ENCODE data around the gene CHGA.

Gene CHGA

DNA sequence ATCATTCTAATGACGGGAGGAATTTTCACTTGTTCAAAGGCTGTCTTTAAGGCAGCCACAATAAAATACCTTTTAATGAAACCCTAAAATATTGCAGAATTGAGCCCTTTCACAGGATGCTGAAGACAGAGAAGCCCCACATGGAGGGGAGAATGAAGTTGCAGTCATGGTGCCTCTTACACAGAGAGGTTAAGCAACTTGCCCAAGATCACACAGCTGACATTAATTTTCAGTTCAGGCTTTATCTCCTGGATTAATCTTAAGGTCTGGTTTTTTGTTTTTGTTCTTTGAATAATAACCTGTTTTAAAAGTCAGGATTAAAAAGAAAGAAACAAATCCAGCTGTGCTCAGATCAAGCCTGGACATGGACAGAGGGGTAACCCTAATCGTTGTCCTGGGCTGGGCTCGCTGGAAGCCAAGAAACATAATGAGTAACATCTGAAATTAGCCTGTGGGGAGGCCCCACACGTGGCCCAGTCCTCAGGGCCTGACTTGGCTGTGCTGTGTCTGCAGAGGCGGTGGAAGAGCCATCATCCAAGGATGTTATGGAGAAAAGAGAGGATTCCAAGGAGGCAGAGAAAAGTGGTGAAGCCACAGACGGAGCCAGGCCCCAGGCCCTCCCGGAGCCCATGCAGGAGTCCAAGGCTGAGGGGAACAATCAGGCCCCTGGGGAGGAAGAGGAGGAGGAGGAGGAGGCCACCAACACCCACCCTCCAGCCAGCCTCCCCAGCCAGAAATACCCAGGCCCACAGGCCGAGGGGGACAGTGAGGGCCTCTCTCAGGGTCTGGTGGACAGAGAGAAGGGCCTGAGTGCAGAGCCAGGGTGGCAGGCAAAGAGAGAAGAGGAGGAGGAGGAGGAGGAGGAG lies 8.0 kb downstream of the CHGA start:
- no peak for DNase-seq (ENCODE audit: low read depth)

DNA sequence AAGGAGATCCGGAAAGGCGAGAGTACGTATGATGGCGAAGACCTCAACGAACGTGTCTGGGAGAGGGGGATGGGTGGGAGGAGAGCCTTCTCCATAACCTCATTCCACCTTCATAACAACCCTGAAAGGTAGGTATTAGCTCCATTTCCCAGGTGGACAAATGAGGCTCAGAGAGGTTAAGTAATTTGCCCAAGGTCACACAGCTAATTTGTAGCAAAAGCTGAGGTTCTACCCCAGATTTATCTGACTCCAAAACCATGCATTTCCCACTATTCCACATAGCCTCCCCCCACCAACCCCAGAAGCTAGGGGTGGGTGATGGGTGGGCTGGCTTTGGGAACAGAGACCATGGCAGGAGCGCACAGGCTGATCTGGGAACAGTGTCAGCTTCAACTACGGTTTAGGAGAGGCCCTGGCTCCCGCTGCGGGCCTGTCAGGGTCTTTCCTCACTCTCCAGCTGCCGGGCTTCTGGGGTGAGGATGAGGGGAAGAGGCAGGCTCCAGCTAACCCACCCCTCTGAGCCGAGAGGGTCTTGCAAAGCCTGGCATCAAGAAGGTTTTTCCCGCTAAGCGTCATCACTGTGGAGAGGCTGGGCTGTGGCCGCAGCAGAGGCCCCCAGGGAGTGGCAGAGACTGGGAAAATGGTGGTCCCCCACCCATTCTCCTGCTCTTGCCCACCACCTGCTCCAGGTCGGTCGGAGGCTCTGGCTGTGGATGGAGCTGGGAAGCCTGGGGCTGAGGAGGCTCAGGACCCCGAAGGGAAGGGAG lies 8.9 kb downstream of the CHGA start:
- no peak for DNase-seq (ENCODE audit: low read depth)

DNA sequence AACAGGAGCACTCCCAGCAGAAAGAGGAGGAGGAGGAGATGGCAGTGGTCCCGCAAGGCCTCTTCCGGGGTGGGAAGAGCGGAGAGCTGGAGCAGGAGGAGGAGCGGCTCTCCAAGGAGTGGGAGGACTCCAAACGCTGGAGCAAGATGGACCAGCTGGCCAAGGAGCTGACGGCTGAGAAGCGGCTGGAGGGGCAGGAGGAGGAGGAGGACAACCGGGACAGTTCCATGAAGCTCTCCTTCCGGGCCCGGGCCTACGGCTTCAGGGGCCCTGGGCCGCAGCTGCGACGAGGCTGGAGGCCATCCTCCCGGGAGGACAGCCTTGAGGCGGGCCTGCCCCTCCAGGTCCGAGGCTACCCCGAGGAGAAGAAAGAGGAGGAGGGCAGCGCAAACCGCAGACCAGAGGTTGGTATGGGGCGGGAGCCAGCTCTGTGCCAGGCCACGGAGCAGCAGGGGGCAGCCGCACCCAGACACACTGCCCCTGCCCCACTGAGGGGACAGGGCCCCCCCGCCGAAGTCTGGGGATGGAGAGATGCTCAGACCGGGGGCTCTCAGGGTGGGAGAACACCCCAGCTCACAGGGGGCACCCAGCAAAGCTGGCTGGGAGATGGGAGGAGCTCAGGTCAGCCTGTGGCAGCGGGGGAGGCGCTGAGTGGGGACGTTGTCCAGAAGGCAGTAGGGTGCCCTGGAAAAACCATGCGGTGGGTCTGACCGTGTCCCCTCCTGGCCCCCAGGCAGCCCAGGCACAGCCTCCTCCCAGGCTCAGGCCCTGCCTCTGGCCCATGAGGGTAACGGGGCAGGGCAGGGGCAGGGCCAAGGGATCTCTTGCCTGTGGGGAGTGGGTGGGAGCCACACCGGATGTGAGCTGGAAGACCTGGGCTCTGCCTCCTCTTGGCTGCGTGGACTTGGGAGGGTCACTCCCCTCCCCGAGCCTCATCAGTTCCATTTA lies 9.8 kb downstream of the CHGA start:
- no peak for DNase-seq (ENCODE audit: low read depth)

DNA sequence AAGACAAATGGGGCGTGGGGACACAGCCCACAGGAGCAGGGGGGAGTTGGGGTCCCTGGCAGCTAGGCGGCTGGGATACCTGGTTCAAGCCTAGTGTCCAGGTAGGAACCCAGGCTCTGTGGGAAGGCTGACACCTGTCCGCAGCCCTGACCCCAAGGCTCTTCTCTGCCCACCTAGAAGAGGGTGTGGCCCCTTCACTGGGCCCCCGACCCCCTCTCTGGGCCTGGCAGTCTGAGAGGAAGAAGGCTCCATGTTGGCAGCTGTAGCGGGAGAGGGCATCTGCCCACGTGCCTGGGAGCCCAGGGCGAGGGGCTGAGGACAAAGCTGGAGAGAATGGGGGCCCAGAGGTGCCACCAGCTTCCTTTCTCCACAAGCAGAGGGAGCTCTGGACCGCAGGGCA lies 10.5 kb downstream of the CHGA start:
- no peak for DNase-seq (ENCODE audit: low read depth)

DNA sequence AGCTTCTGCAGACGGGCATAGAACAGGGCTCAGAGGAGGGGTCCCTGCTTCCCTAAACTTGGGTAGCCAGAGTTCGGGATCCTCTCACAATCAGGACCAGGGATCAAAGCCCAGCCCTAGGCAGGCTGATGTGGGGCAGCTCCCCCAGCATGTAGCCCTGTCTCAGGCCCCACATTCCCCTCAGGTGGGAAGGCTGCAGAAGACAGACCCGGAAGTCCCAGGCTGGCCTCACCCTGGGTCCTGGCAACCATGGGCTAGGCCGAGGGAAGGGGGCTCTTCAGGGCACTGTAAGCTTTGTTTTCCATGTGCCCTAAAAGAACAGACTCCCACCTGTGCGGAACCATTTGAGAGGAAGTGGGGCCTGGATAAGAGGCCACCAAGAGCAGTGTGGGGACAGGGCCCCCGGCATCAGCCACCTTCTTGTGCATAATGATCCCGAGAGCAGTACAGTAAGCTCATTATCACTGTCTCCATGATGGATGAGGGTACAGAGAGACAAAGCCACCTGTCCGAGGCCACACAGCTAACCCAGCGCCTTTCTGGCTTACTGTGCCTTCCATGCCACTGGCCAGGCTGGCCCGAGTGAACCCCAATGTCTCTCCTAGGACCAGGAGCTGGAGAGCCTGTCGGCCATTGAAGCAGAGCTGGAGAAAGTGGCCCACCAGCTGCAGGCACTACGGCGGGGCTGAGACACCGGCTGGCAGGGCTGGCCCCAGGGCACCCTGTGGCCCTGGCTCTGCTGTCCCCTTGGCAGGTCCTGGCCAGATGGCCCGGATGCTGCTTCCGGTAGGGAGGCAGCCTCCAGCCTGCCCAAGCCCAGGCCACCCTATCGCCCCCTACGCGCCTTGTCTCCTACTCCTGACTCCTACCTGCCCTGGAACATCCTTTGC lies 11.5 kb downstream of the CHGA start:
- no peak for DNase-seq (ENCODE audit: low read depth)

DNA sequence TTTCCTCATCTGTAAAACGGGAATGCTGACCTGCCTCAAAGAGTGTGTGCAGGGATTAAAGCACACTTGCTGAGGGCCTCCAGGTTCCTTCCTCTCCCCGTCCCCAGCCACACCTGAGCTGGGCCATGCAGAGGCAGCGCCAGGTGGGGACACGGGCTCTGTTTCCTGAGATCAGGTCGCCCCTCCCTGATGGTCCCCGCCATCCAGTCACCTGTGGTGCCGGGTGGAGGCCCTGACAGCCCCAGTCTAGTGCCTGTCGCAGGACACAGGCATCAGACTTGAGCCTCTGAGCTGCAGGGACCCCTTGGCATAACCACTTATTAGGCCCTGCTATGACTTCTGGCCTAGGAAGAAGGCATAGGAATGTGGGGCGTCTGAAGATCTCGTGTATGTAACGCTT lies 12.5 kb downstream of the CHGA start:
- DNase-seq (ENCODE audit: low read depth) = no peak

DNA sequence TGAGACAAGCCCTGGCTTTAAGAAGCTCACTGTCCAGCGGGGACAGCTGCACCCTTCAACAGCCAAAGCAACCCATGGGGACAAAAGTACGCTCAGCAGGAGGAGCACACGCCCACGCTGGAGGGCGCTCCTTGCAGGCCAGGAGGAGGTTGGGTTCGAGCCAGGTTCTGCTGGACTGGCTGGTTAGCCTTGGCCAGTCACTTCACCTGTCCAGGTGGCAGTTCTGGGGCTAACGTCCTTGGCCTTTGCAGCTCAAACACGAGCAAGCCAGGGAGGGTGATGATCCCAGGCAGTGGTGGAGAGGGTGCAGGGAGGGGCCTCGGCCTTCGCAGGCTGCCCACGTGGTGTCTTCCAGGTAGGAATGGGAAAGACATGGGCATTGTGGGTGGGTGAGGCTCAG lies 13.1 kb downstream of the CHGA start:
- DNase-seq (ENCODE audit: low read depth) = no peak

DNA sequence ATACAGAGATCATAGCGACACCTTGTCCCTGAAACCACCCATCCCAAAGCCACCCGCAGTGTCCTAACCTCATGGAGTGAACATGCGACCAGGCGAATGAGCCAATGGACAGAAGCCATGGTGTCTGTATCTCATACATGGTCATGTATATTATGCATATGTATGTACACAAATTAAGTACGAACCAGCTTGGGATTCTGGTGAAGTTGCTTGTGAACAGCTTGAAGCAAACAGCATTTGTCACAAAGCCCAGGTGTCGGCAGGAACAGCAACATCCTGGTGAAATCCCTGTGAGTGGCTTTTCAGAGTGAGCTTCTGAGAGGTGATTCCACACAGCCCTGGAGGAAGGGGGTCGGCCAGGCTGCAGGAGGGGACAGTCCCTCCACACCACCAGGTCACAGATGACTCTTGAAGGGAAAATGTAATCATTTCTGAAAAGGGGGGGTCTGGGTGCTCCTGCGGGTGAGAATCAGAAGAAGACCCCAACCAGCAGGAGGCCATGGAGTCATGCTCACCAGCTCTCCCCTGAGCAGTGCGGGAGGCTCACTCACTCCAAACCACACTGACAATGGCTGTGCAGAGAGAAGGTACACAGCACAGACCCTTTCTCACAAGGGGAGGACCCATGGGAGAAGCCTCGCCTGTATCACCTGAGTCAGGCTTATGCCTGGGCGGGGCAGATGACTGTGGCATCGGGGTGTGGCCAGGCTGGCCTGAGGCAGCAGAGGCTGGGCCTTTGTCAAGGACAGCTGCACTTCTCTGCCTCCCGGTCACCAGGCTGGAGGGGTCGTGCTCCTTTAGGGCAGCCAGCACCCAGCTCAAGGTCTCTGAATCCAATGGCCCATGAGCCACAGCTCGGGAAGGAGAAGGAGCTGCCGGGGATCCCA lies 14.3 kb downstream of the CHGA start:
- no peak for DNase-seq (ENCODE audit: low read depth)

DNA sequence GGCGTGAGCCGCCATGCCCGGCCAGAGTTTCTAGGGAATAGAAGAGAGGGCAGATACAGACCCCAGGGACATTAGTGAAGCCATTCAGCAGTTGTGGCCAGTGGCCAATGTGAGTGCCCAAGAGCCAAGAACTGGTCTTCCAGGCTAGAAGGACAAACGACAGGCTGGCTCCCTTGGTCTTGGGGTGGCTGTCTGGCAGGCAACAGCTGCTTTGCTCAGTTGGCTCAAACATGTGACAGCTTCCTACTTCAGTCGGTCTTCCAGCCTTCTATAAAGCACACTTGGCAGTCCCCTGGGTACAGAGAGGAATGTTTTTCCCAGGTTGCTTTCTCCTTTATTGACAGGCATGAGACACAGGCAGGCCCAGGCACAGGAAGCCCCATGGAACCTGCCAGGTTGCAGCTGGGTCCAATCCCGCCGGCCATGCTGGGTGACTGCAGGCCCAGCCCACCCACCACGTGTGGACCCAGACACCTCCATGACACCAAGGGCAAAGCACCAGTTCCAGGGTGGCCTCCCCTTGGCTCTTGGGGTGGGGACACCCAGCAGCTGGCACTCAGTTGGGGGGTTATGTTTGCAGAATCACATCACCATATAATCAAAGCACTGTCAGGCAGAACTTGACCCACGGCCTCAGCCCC lies 15.4 kb downstream of the CHGA start:
- DNase-seq (ENCODE audit: low read depth) = no peak

DNA sequence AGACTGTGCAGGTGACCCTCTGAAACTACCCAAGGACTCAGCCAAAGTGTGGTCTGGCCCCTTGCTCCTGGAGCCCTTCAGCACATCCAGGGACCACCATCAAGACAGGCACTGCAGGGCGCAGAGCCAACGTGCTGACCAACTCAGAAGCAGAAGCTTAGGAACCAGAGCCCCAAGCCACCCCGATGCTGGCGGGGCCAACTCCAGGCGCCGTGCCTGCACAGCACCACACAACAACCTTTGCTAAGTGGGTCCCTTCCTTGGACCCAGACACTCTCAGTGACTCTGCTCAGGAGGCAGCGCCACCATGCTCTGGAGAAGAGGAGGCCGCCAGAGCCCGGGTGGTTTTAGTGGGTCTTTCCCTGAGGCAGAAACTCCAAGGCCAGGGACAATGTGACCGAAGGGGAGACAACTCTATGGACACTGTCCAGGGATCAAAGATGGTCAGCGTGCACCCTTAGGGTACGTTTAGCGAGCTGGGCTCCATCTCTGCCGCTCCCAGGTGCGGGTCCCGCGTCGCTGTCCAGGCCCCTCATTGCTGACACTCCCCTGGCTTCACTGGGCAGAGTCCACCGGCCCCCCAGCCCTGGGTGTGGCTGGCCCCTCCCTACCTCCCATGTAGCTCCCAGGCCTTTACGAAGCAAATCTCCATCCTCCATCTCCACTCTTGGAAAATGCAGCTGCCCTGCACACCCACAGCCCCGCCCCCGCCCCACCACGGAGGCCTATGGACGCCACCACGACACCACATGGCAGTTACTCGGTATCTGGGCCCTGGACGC lies 16.1 kb downstream of the CHGA start:
- no peak for DNase-seq (ENCODE audit: low read depth)

DNA sequence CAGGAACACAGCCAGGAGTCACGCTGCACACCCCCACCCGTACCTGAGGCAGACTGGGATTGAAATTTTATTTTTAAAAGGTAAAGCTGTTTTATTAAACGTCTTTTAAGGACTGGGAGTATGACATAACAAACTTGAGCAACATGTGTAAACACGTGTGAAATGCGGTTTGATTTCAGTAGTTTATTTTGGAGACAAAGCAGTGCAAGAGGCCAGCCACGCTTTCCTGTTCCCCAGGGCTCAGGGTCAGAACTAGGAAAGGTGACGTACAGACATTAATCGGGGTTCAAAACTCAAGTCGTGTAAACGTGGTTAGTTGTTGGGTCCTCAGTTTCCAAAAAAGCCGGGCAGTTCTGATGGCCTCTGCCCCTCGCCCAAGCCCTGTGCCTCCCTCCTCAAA lies 16.7 kb downstream of the CHGA start:
- DNase-seq (ENCODE audit: low read depth) = no peak

DNA sequence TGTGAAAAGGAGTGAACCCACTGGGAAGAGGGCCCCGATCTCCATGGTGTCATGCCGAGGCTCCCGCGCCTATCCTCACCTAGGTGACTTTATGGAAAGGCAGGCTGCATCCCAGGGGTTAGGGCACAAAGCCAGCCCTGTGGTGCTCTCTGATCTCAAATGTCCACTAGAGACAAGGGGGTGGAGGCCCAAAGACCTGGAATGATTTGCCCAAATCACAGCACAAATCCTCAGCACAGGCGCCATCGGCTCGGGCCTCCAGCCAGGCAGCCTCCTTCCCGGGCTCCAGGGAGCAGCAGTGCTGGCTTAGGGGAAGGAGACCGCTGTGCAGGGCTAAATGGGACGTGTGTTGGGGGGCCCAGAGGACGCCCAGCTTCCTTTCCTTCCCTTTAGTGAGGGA lies 17.6 kb downstream of the CHGA start:
- DNase-seq (ENCODE audit: low read depth) = no peak

DNA sequence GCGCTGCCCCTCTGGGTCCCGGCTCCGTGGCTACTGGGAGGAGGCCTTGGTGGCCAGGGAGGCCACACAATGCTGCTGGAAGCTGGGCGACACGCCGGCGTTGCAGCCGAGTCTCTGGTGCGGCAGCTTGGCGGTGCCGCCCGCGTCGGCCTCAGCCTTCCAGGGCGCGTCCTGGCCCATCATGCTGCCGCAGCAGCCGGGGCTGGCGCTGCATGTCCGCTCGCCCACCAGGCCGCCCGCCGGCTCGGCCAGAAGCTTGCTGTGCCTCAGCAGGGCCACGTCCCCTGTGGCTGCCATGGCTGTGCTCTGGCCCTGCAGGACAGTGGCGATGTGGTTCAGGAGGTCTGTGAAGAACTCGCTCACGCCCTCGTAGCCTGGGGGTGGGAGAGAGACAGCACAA lies 18.6 kb downstream of the CHGA start:
- DNase-seq (ENCODE audit: low read depth) = no peak

DNA sequence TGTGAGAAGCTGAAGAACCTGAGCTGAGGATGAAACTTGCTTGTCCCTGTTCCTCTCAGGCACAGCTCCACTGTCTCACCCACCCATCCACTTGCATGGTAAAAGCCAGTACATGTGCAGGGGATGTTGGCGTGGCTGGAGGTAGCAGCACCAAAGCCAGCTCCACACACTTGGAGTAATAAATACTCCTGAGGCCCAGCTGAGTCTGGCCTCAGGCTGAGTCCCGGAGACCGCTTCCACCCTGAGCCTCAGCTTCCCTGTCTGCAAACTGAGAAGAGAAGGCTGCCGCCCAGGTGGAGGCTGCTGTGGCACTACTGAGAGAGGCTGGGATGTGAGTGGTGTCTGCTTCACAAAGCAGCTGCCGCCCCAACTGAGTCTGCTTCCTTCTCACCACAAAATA lies 19.2 kb downstream of the CHGA start:
- no peak for DNase-seq (ENCODE audit: low read depth)

DNA sequence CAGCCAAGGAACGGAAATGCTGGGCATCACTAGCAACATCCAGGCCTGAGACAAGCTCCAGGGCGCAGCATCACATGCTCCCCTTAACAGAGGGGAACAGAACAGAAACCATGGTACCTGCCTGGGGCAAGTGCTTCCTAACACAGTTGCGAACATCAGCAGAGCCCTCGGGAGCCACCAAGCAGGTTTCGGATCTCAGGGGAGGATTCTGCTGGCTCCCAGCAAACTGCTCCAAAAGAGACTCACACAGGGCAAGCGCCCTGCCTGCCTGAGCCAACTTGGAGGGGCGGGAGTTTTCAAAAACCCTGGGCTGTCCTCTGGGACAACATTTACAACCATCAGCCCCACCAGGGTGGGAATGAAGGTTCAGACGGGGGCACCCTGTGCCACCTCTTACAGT lies 19.6 kb downstream of the CHGA start:
- no peak for DNase-seq (ENCODE audit: low read depth)

DNA sequence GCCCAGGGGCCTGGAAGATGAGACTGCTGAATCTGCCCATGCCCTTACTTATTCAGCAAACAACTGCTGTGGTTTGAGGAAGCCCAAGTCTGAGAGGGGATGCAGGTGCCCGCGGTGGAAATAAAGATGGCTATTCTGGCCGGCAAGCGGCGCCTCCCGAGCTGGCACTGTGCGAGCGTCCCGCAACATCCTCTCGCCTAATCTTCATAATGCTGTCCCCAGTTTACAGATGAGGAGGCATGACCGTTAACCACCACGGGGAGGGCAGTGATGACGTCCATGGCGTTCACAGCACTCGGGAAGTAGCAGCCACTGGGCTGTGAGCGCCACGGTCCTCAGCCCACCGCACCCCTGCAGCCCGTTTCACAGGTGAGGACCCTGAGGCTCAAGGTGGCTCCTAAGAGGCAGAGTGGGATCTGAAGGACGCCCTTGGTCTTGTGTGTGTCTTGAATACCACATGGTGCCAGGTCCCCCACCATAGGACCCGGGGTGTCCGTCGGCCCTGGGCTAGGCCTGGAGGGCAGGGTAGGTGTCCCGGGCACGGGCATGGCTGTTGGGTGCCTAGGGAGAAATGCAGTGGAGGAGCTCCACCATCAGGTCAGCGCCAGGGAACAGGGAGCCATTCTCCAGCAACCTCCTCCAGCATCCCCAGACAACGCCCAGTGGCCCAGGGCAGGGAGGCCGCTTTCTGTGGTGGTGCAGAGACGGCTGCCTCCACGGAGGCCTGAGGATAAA lies 20.2 kb downstream of the CHGA start:
- no peak for DNase-seq (ENCODE audit: low read depth)

DNA sequence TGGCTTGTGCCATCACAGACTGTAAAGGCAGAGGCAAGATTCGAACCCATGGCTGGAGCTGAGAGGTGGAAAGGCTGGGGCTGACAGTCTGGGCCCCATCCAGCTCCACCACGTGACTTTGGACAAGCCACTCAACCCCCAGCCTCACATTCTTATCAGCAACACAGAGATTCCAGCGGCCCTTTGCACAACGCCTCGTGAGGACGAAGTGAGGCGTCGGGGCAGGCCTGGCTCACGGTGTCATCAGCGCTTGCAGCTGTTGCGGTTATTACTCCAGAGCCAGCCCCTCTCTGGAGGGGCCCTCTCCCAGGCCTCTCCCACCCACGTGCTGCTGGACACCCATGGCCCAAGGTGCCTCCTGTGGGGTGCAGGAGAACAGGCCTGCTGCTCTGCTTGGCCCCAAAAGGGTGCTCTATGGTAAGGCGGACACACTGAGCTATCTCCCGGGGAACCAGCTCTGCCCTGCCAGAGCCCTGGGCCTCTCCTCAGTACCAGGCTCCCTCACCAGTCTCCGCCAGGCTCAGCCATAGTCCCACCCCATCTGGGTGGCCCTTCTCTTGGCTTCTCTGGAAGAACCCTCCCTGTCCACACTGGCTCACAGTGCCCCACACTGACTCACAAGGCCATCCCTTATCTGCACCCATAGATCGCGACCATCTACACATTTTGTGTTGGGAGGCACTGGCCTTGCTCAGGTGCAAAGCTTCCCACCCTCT lies 21.1 kb downstream of the CHGA start:
- DNase-seq (ENCODE audit: low read depth) = no peak

DNA sequence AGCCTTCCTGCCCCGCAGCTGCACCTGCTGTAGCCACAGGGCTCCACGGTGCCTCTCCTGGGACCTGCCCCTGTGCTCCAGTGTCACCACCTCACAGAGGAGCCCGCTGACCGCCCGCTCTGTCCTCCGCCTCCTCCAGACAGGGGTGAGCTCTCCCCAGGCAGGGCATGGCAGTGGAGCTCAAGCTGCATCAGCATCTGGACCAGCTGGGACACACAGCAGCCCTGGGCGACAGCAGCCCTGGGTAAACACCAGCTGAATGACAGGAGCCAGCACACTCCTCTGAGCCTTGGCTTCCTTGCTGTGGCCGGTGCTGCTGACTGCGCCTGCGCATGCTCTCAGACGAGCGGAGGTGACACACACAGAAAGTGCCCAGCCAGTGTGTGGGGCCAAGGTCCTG lies 22.0 kb downstream of the CHGA start:
- DNase-seq (ENCODE audit: low read depth) = no peak
